ENCODE measurements around the gene CEP112.
A peak's percentile ranks its signal among the peaks of the same experiment; 100 is the strongest.
"Not testable (repeated sequence)": the region's sequence is repeated elsewhere in the genome, so short reads cannot be mapped to it uniquely, and the experiment has no call there.

CEP112 gene

DNA sequence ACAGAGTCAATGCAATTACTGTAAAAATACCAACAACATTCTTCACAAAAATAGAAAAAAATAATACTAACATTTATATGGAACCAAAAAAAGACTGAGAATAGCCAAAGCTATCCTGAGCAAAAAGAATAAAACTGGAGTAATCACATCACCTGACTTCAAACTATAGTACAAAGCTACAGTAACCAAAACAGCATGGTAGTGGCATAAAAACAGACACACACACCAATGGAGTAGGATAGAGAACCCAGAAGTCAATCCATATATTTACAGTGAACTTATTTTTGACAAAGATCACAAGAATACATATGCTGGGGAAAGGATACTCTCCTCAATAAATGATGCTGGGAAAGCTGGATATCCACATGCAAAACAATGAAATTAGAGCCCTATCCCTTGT is 84.2 kb downstream of the CEP112 start:
- peaks cover 6% of the 10 kb centered on the region for H3K36me3 ChIP-seq (ENCODE audit: control insufficient read depth, insufficient read depth, low read length, severe bottlenecking)
- no peak overlapping the region for H3K9ac ChIP-seq (ENCODE audit: low read length)
- no peaks in the 10 kb centered on the region for H3K27me3 ChIP-seq (replicated peaks; ENCODE audit: control insufficient read depth, insufficient read depth, low read length)
- DNase-seq (ENCODE audit: low read depth): no peak
- peak overlapping the region; percentile 15 for H3K4me3 ChIP-seq (ENCODE audit: low read length)
- H3K9me3 ChIP-seq (ENCODE audit: control insufficient read depth, low read length): peaks cover 13% of the 10 kb centered on the region
- no peaks in the 10 kb centered on the region for H3K4me1 ChIP-seq (ENCODE audit: control insufficient read depth, insufficient read depth, low read length)

DNA sequence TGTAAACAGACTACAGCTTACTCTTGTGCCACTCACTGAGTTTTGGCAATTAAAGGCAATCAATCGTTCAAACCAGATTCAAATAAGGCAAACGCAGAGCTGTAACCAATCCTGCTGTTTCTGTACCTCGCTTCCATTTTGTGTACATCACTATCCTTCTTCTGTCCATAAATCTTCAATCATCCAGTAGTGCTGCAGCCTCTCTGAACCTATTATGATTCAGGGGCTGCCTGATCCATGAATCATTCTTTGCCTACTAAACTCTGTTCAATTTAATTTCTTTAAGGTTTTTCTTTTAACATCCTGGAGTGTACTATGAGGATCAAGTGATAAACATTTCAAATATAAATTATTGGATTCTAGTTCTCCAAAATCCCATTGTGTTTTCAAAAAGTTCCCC is 93.9 kb downstream of the CEP112 start:
- Histone ChIP-seq H3K36me3 (ENCODE audit: control insufficient read depth, insufficient read depth, low read length, severe bottlenecking) (peaks cover 14% of the 10 kb centered on the region), H3K27me3 (replicated peaks; ENCODE audit: control insufficient read depth, insufficient read depth, low read length) (no peaks in the 10 kb centered on the region), H3K9ac (ENCODE audit: low read length) (no peak overlapping the region), H3K4me1 (ENCODE audit: control insufficient read depth, insufficient read depth, low read length) (no peaks in the 10 kb centered on the region), H3K4me3 (ENCODE audit: low read length) (no peak overlapping the region), H3K9me3 (ENCODE audit: control insufficient read depth, low read length) (no peaks in the 10 kb centered on the region)
- DNase-seq (ENCODE audit: low read depth): peak; percentile 10

DNA sequence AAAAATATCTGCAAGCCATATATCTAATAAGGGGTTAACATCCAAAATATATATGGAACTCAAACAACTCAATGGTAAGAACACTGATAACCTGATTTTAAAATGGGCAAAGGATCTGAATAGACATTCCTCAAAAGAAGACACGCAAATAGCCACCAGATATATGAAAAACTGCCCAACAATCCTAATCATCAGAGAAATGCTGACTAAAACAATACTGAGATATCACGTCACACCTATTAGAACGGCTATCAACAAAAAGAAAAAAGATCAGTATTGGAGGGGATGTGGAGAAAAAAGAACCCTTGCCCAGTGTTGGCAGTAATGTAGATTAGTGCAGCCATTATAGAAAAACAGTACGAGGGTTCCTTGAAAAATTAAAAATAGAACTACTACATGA is 97.2 kb downstream of the CEP112 start:
- no peak for DNase-seq (ENCODE audit: low read depth)
- Histone ChIP-seq H3K9ac (ENCODE audit: low read length) (no peak overlapping the region), H3K9me3 (ENCODE audit: control insufficient read depth, low read length) (peaks cover 6% of the 10 kb centered on the region), H3K4me1 (ENCODE audit: control insufficient read depth, insufficient read depth, low read length) (no peaks in the 10 kb centered on the region), H3K36me3 (ENCODE audit: control insufficient read depth, insufficient read depth, low read length, severe bottlenecking) (peaks cover 14% of the 10 kb centered on the region), H3K27me3 (replicated peaks; ENCODE audit: control insufficient read depth, insufficient read depth, low read length) (no peaks in the 10 kb centered on the region), H3K4me3 (ENCODE audit: low read length) (no peak overlapping the region)

DNA sequence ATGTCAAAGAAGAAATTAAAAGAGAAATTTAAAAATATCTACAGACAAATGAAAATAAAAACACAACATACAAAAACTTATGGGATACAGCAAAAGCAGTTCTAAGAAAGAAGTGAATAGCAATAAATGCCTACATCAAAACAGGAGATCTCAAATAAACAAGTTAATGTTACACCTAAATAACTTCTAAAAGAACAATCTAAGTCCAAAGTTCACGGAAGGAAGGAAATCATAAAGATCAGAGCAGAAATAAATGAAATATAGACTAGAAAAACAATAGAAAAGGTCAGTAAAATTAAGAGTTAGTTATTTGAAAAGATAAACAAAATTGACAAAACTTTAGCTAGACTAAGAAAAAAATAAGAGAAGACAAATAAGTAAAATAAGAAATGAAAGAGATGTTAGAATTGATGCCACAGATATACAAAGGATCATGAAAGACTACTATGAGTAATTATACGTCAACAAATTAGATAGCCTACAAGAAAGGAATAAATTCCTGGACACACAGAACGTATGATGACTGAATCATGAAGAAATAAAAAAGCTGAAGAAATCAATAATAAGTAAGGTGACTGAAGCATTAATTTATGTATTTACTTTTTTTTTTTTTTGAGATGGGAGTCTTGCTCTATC is 100.4 kb downstream of the CEP112 start:
- H3K4me3 ChIP-seq (ENCODE audit: low read length): no peak overlapping the region

DNA sequence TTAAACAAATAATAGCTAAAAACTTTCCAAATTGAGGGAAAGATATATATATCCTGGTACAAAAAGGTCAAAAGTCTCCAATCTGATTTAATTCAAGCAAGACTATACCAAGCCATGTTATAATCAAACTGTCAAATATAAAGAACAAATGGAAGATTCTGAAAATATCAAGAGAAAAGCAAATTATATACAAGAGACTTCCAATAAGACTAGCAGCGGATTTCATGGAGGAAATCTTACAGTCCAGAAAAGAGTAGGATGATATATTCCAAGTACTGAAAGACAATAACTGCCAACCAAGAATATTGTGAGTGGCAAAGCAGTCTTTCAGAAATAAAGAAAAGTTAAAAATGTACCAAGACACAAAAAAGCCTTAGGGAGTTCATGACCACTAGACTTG is 102.2 kb downstream of the CEP112 start:
- H3K4me3 ChIP-seq (ENCODE audit: low read length): no peak overlapping the region
- peaks cover 15% of the 10 kb centered on the region for H3K4me1 ChIP-seq (ENCODE audit: control insufficient read depth, insufficient read depth, low read length)
- no peaks in the 10 kb centered on the region for H3K27me3 ChIP-seq (replicated peaks; ENCODE audit: control insufficient read depth, insufficient read depth, low read length)
- H3K9me3 ChIP-seq (ENCODE audit: control insufficient read depth, low read length): peaks cover 18% of the 10 kb centered on the region
- DNase-seq (ENCODE audit: low read depth): no peak
- H3K9ac ChIP-seq (ENCODE audit: low read length): no peak overlapping the region
- H3K36me3 ChIP-seq (ENCODE audit: control insufficient read depth, insufficient read depth, low read length, severe bottlenecking): no peaks in the 10 kb centered on the region

More for the DNA sequence above, 100.4 kb downstream of the CEP112 start:
- no peak overlapping the region for H3K9ac ChIP-seq (ENCODE audit: low read length)
- H3K27me3 ChIP-seq (replicated peaks; ENCODE audit: control insufficient read depth, insufficient read depth, low read length): no peaks in the 10 kb centered on the region
- peaks cover 18% of the 10 kb centered on the region for H3K9me3 ChIP-seq (ENCODE audit: control insufficient read depth, low read length)
- DNase-seq (ENCODE audit: low read depth): no peak
- H3K36me3 ChIP-seq (ENCODE audit: control insufficient read depth, insufficient read depth, low read length, severe bottlenecking): peaks cover 14% of the 10 kb centered on the region
- H3K4me1 ChIP-seq (ENCODE audit: control insufficient read depth, insufficient read depth, low read length): peaks cover 12% of the 10 kb centered on the region

DNA sequence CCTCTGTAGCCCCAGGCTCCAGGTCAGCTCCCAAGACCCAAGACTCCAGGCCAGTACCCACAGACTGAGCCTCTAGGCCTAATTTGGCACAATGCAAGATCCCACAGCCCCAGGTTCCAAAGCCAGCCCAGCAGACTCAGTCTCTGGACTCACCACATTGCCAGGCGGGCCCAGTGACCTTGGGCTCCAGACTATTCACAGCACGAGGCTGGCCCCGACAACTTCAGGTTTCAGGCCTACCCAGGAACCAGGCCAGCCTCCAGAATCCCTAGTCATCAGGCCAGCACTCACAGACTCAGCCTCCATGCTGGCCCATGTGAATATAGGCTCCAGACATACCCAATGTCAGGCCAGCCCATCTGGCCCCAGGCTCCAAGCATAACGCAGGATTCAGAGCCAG is 103.8 kb downstream of the CEP112 start:
- no peak for DNase-seq (ENCODE audit: low read depth)
- no peaks in the 10 kb centered on the region for H3K36me3 ChIP-seq (ENCODE audit: control insufficient read depth, insufficient read depth, low read length, severe bottlenecking)
- peaks cover 18% of the 10 kb centered on the region for H3K9me3 ChIP-seq (ENCODE audit: control insufficient read depth, low read length)
- H3K9ac ChIP-seq (ENCODE audit: low read length): no peak overlapping the region
- peaks cover 15% of the 10 kb centered on the region for H3K4me1 ChIP-seq (ENCODE audit: control insufficient read depth, insufficient read depth, low read length)
- no peaks in the 10 kb centered on the region for H3K27me3 ChIP-seq (replicated peaks; ENCODE audit: control insufficient read depth, insufficient read depth, low read length)
- no peak overlapping the region for H3K4me3 ChIP-seq (ENCODE audit: low read length)

DNA sequence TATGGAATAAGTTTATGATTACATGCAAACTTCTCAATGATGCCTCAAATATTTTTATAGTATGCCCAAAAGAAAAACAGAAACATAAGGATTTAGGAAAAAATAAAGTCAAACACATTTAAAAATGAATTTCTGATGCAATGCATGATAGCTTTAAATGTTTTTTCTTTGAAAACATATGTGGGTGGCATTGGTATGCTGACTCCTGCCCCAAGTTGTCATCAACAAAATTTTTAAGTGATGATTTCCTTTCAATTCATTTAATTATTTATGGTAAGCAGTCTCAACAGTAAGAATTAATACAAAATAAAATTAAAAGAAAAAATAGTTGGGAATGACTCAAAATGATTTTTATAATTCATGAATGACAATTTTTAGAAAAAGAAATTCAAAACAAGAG is 104.9 kb downstream of the CEP112 start:
- Histone ChIP-seq H3K36me3 (ENCODE audit: control insufficient read depth, insufficient read depth, low read length, severe bottlenecking) (no peaks in the 10 kb centered on the region), H3K4me1 (ENCODE audit: control insufficient read depth, insufficient read depth, low read length) (peaks cover 19% of the 10 kb centered on the region), H3K9ac (ENCODE audit: low read length) (peak overlapping the region; percentile 56), H3K27me3 (replicated peaks; ENCODE audit: control insufficient read depth, insufficient read depth, low read length) (no peaks in the 10 kb centered on the region), H3K4me3 (ENCODE audit: low read length) (no peak overlapping the region), H3K9me3 (ENCODE audit: control insufficient read depth, low read length) (peaks cover 18% of the 10 kb centered on the region)
- peak; percentile 57 for DNase-seq (ENCODE audit: low read depth)

DNA sequence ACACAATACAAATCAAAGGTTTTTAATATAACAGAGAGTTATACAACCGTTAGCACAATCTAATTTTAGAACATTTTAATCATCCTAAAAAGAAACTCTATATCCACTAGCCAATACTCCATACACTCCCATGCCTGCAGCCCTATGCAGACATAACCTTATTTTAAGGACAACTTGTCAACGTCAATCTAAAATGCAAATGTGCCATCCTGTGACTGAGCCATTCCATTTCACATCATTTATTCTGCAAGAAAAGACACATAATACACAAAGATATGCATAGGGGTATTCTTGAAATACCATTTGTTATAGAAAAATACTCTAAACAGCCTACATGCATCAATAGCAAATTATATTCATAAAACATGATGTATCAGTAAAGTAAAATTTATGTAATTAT is 106.7 kb downstream of the CEP112 start:
- no peaks in the 10 kb centered on the region for H3K27me3 ChIP-seq (replicated peaks; ENCODE audit: control insufficient read depth, insufficient read depth, low read length)
- H3K9me3 ChIP-seq (ENCODE audit: control insufficient read depth, low read length): peaks cover 16% of the 10 kb centered on the region
- no peak overlapping the region for H3K9ac ChIP-seq (ENCODE audit: low read length)
- H3K4me1 ChIP-seq (ENCODE audit: control insufficient read depth, insufficient read depth, low read length): peaks cover 21% of the 10 kb centered on the region
- DNase-seq (ENCODE audit: low read depth): no peak
- no peak overlapping the region for H3K4me3 ChIP-seq (ENCODE audit: low read length)
- no peaks in the 10 kb centered on the region for H3K36me3 ChIP-seq (ENCODE audit: control insufficient read depth, insufficient read depth, low read length, severe bottlenecking)

DNA sequence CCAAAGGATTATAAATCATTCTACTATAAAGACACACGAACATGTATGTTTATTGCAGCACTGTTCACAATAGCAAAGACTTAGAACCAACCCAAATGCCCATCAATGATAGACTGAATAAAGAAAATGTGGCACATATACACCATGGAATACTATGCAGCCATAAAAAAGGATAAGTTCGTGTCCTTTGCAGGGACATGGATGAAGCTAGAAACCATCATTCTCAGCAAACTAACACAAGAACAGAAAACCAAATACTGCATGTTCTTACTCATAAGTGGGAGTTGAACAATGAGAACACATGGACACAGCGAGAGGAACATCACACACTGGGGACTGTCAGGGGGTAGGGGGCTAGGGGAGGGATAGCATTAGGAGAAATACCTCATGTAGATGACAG is 111.3 kb downstream of the CEP112 start:
- H3K27me3 ChIP-seq (replicated peaks; ENCODE audit: control insufficient read depth, insufficient read depth, low read length); H3K4me3 ChIP-seq (ENCODE audit: low read length); H3K9ac ChIP-seq (ENCODE audit: low read length); H3K4me1 ChIP-seq (ENCODE audit: control insufficient read depth, insufficient read depth, low read length); H3K36me3 ChIP-seq (ENCODE audit: control insufficient read depth, insufficient read depth, low read length, severe bottlenecking); DNase-seq (ENCODE audit: low read depth); H3K9me3 ChIP-seq (ENCODE audit: control insufficient read depth, low read length): not testable (repeated sequence)

DNA sequence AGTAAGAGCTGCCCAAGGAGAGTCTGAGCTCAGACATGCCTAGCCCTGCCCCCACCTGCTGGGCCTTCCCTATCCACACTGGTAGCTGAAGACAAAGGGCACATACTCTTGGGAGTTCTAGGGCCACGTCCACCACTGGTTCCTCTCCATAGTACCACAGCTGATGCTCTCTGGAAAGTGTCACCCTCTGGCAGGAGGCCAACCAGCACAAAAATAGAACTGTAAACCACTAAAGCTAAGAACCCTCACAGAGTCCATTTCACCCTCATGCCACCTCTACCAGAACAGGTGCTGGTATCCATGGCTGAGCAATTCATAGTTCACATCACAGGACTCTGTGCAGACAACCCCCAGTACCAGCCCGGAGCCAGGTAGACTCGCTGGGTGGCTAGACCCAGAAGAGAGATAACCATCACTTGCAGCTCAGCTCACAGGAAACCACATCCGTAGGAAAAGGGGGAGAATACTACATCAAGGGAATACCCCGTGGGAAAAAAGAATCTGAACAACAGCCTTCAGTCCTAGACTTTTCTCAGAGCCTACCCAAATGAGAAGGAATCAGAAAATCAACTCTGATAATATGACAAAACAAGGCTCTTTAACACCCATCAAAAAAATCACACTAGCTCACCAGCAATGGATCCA is 115.3 kb downstream of the CEP112 start:
- no peak for DNase-seq (ENCODE audit: low read depth)
- no peak overlapping the region for H3K4me3 ChIP-seq (ENCODE audit: low read length)
- H3K4me1 ChIP-seq (ENCODE audit: control insufficient read depth, insufficient read depth, low read length): no peaks in the 10 kb centered on the region
- H3K27me3 ChIP-seq (replicated peaks; ENCODE audit: control insufficient read depth, insufficient read depth, low read length): no peaks in the 10 kb centered on the region
- H3K9ac ChIP-seq (ENCODE audit: low read length): no peak overlapping the region
- no peaks in the 10 kb centered on the region for H3K9me3 ChIP-seq (ENCODE audit: control insufficient read depth, low read length)
- no peaks in the 10 kb centered on the region for H3K36me3 ChIP-seq (ENCODE audit: control insufficient read depth, insufficient read depth, low read length, severe bottlenecking)

DNA sequence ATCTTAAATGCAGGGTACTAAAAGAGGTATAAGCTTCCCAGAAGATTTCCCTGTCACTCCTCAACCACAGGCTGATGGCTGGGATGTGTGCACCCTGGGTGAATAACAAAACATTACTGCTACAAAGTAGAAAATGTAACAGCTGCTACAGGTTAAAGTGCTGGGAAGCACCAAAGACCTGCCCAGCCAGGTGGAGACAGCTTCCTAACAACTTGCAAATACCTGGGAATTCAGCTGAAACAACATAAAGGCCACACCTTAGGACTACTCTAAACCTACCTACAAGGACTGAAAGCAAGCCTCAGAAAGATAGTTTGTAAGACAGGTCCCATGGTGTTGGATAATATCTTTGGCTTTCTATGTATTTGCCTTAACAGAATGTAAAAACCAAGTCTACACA is 118.5 kb downstream of the CEP112 start:
- DNase-seq (ENCODE audit: low read depth): no peak
- H3K9ac ChIP-seq (ENCODE audit: low read length): no peak overlapping the region
- no peaks in the 10 kb centered on the region for H3K27me3 ChIP-seq (replicated peaks; ENCODE audit: control insufficient read depth, insufficient read depth, low read length)
- H3K9me3 ChIP-seq (ENCODE audit: control insufficient read depth, low read length): no peaks in the 10 kb centered on the region
- no peaks in the 10 kb centered on the region for H3K4me1 ChIP-seq (ENCODE audit: control insufficient read depth, insufficient read depth, low read length)
- H3K36me3 ChIP-seq (ENCODE audit: control insufficient read depth, insufficient read depth, low read length, severe bottlenecking): no peaks in the 10 kb centered on the region
- no peak overlapping the region for H3K4me3 ChIP-seq (ENCODE audit: low read length)

DNA sequence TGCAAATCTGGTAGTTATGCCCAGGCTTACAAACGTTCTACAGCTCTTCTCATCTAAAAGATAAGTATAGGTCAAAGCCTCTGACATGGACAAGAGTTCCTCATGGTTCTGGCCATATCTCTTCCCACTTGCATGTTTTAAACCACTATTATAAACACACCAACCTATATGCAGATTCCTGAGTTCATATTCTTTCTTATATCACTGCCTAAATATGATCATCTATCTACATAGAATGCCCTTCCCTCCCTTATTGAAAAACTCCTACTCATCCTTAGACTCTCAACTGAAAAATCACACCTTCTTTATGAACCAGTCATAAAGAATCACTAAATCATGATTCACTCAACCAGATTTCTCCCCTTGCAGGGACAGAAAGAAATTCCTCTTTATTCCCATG is 128.2 kb downstream of the CEP112 start:
- Histone ChIP-seq H3K4me3 (ENCODE audit: low read length) (no peak overlapping the region), H3K27me3 (replicated peaks; ENCODE audit: control insufficient read depth, insufficient read depth, low read length) (no peaks in the 10 kb centered on the region), H3K9ac (ENCODE audit: low read length) (no peak overlapping the region), H3K4me1 (ENCODE audit: control insufficient read depth, insufficient read depth, low read length) (no peaks in the 10 kb centered on the region), H3K9me3 (ENCODE audit: control insufficient read depth, low read length) (no peaks in the 10 kb centered on the region), H3K36me3 (ENCODE audit: control insufficient read depth, insufficient read depth, low read length, severe bottlenecking) (peaks cover 7% of the 10 kb centered on the region)
- no peak for DNase-seq (ENCODE audit: low read depth)

Data from adipocyte (in vitro differentiated cells).